Cortex of kidney (tissue), 1 donor: Measurements from ENCODE around the gene KANSL1.

ENCODE experiments used
- DNase-seq: peaks from one replicate; lab custom pipeline; 2025; lab: John Stamatoyannopoulos, UW

Gene KANSL1

DNA sequence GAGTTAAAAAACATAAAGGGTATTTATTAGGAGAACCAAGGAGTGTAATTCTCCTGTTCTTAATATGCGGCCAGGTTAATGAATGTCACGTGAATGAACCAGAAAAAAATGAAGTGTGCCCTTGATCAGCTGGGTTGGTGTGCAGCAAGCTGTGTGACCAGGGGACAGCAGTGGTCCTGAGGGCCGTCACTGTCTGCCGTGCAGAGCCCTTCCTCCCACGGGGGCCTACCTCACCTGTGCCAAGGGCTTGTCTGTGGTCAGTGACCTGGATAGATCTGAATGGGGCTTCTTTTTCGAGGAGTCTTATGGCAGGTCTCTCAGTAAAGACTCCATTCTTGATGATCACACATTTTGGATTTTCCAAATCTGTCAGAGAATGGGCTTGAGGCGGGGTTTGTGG, 211.9 kb downstream of the KANSL1 start:
- DNase-seq: no peak

DNA sequence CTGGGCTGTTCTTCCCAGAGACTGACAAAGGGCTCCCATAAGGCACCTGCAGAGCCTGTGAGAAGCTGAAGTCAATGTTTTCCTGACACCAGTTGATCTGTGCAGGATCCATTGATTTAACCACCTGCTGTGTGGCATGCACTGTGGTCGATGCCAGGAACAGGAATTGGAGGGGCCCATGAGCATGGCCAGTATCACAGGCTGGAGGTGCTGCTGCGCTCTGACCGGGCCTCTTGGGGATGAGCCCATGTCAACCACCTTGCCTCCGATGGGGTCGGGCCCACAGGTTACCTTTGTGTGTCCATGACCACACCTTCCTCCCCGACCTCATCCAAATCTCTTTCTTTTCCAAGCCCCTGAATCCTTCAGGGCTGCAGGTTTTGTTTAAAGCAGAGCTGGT, 212.4 kb downstream of the KANSL1 start:
- DNase-seq: no peak
